IMR-90 (cell line): ENCODE results near the gene KIF1B. TPM values are rescaled to one million over a fixed set of nuclear protein-coding genes. Genes with fewer than 3 reads are reported as not detected.
A peak's percentile ranks its signal among the peaks of the same experiment; 100 is the strongest.

Experiments
- ATAC-seq: fragments of 200-7000 bp; cut with Tn5 transposase; 2 replicates; pipeline ENCODE4 v1.9.1; 2020; ENCODE audit warnings: low read depth, mild to moderate bottlenecking, moderate library complexity
- BruUV-seq: library from RNA; stranded (reverse); fragments of 400-500 nt; replicated peaks from 2 replicates; lab custom pipeline; 2021; lab: Mats Ljungman, UMichigan
- CTCF ChIA-PET: fragments of 300-600 bp; formaldehyde crosslinking; extraction: SDS; loops from one replicate; lab custom pipeline; 2021; ENCODE audit warnings: antibody characterized with exemption; lab: Yijun Ruan, JAX
- POLR2A ChIA-PET: fragments of 300-600 bp; sonication (Branson Sonifier 250); formaldehyde crosslinking; loops from one replicate; lab custom pipeline; 2022; ENCODE audit warnings: antibody characterized with exemption; ENCODE audit not compliant: unreplicated experiment; lab: Charles Lee
- DNase-seq: peaks from one replicate; pipeline ENCODE4 v3.0.0; 2013
- H2AFZ ChIP-seq: replicated peaks from 2 replicates; pipeline ENCODE3; 2013; ENCODE audit warnings: low read length, mild to moderate bottlenecking; ENCODE audit not compliant: poor library complexity
- H2AK5ac ChIP-seq: 2 replicates; pipeline ENCODE4 v1.6.1; 2013; ENCODE audit warnings: low read depth, low read length, inconsistent platforms
- H2AK9ac ChIP-seq: replicated peaks from 2 replicates; pipeline ENCODE3; 2013; ENCODE audit warnings: mild to moderate bottlenecking, low read depth, low read length, moderate library complexity; ENCODE audit not compliant: poor library complexity
- H2BK120ac ChIP-seq: 2 replicates; pipeline ENCODE4 v1.6.1; 2013; ENCODE audit warnings: low read depth, low read length, inconsistent platforms
- H2BK15ac ChIP-seq: 3 replicates; pipeline ENCODE4 v1.6.1; 2013; ENCODE audit warnings: low read depth, low read length, inconsistent platforms
- H2BK20ac ChIP-seq: 2 replicates; pipeline ENCODE4 v1.6.1; 2013; ENCODE audit warnings: low read depth, mild to moderate bottlenecking, inconsistent platforms, low read length, moderate library complexity
- H2BK5ac ChIP-seq: 2 replicates; pipeline ENCODE4 v1.6.1; 2013; ENCODE audit warnings: mild to moderate bottlenecking, low read depth, low read length, inconsistent platforms; ENCODE audit not compliant: poor library complexity, severe bottlenecking
- H3K14ac ChIP-seq: replicated peaks from 2 replicates; pipeline ENCODE4 v1.6.1; 2013; ENCODE audit warnings: low read depth, low read length, inconsistent platforms
- H3K18ac ChIP-seq: 2 replicates; pipeline ENCODE4 v1.6.1; 2013; ENCODE audit warnings: low read depth, low read length, control low read depth
- H3K23ac ChIP-seq: 2 replicates; pipeline ENCODE4 v1.6.1; 2013; ENCODE audit warnings: low read depth, low read length, inconsistent platforms
- H3K27ac ChIP-seq: 2 replicates; pipeline ENCODE4 v1.5.1; 2013; ENCODE audit warnings: mild to moderate bottlenecking, control low read depth, low read length; ENCODE audit not compliant: insufficient read depth
- H3K27me3 ChIP-seq: 2 replicates; pipeline ENCODE4 v1.6.1; 2013; ENCODE audit warnings: low read length; ENCODE audit not compliant: control insufficient read depth, insufficient read depth
- H3K36me3 ChIP-seq: 2 replicates; pipeline ENCODE4 v1.6.1; 2013; ENCODE audit warnings: low read length, mixed read lengths; ENCODE audit not compliant: control insufficient read depth, insufficient read depth
- H3K4ac ChIP-seq: 2 replicates; pipeline ENCODE4 v1.6.1; 2013; ENCODE audit warnings: low read depth, low read length, inconsistent platforms
- H3K4me1 ChIP-seq: 2 replicates; pipeline ENCODE4 v1.6.1; 2013; ENCODE audit warnings: low read length, mixed read lengths; ENCODE audit not compliant: control insufficient read depth, insufficient read depth
- H3K4me2 ChIP-seq: 2 replicates; pipeline ENCODE4 v1.6.1; 2013; ENCODE audit warnings: low read depth, mild to moderate bottlenecking, control low read depth, low read length, moderate library complexity
- H3K4me3 ChIP-seq: 2 replicates; pipeline ENCODE4 v1.5.1; 2013; ENCODE audit warnings: low read depth, mild to moderate bottlenecking, control low read depth, low read length, moderate library complexity; ENCODE audit not compliant: insufficient read depth
- H3K56ac ChIP-seq: 2 replicates; pipeline ENCODE4 v1.6.1; 2013; ENCODE audit warnings: low read length, inconsistent platforms; ENCODE audit not compliant: insufficient read depth; ENCODE audit errors: extremely low read depth
- H3K79me1 ChIP-seq, 2 experiments: 2 replicates each; pipeline ENCODE4 v1.6.1; 2013; ENCODE audit warnings: low read length in 2 of 2, inconsistent platforms in 1 of 2, low read depth in 1 of 2
- H3K9ac ChIP-seq: 2 replicates; pipeline ENCODE4 v1.6.1; 2013; ENCODE audit warnings: low read depth, low read length, control low read depth
- H3K9me1 ChIP-seq: 2 replicates; pipeline ENCODE4 v1.6.1; 2013; ENCODE audit warnings: low read length, inconsistent platforms; ENCODE audit not compliant: insufficient read depth
- H3K9me3 ChIP-seq: 2 replicates; pipeline ENCODE4 v1.6.1; 2013; ENCODE audit warnings: low read length; ENCODE audit not compliant: control insufficient read depth, insufficient read depth
- H4K20me1 ChIP-seq: 2 replicates; pipeline ENCODE4 v1.6.1; 2013; ENCODE audit warnings: low read length, inconsistent platforms; ENCODE audit not compliant: insufficient read depth
- H4K5ac ChIP-seq: 2 replicates; pipeline ENCODE4 v1.6.1; 2013; ENCODE audit warnings: mild to moderate bottlenecking, low read depth, low read length, control low read depth
- H4K8ac ChIP-seq, 2 experiments: 2 replicates each; pipeline ENCODE4 v1.6.1; 2013; ENCODE audit warnings: low read depth in 2 of 2, low read length in 2 of 2, control low read depth in 1 of 2, inconsistent platforms in 1 of 2
- H4K91ac ChIP-seq: 2 replicates; pipeline ENCODE4 v1.6.1; 2013; ENCODE audit warnings: low read depth, low read length, inconsistent platforms; ENCODE audit not compliant: insufficient read depth
- BHLHE40 ChIP-seq: fragments of 150-350 bp; IDR thresholded peaks from 2 replicates; pipeline ENCODE4 v1.6.1; 2016; ENCODE audit warnings: mild to moderate bottlenecking, low read depth, low read length
- CEBPB ChIP-seq: IDR thresholded peaks from 2 replicates; pipeline ENCODE4 v1.6.1; 2012; ENCODE audit warnings: low read depth, low read length, improper control_type of control experiment
- CHD1 ChIP-seq: IDR thresholded peaks from 2 replicates; pipeline ENCODE4 v1.6.1; 2012; ENCODE audit warnings: low read depth, low read length, improper control_type of control experiment
- CTCF ChIP-seq: conservative IDR thresholded peaks from 2 replicates; pipeline ENCODE4 v1.5.1; 2012; ENCODE audit warnings: mild to moderate bottlenecking, low read depth, low read length, improper control_type of control experiment
- FOS ChIP-seq: fragments of 150-350 bp; IDR thresholded peaks from 2 replicates; pipeline ENCODE4 v1.6.1; 2016; ENCODE audit warnings: low read depth, low read length
- MAFK ChIP-seq: IDR thresholded peaks from 2 replicates; pipeline ENCODE4 v1.6.1; 2012; ENCODE audit warnings: low read depth, low read length, improper control_type of control experiment
- MAZ ChIP-seq: IDR thresholded peaks from 2 replicates; pipeline ENCODE4 v1.6.1; 2012; ENCODE audit warnings: low read depth, mild to moderate bottlenecking, low read length, improper control_type of control experiment, moderate library complexity, borderline replicate concordance
- NFE2L2 ChIP-seq: fragments of 150-350 bp; IDR thresholded peaks from 2 replicates; pipeline ENCODE4 v1.6.1; 2016; ENCODE audit warnings: low read depth, mild to moderate bottlenecking, low read length
- RFX5 ChIP-seq: IDR thresholded peaks from 2 replicates; pipeline ENCODE4 v1.8.0; 2012; ENCODE audit warnings: low read depth, mild to moderate bottlenecking, low read length, moderate library complexity
- SMC3 ChIP-seq: fragments of 150-350 bp; IDR thresholded peaks from 2 replicates; pipeline ENCODE4 v1.6.1; 2016; ENCODE audit warnings: low read depth, mild to moderate bottlenecking, antibody characterized with exemption, low read length, moderate library complexity
- USF2 ChIP-seq: fragments of 150-350 bp; IDR thresholded peaks from 2 replicates; pipeline ENCODE4 v1.6.1; 2017; ENCODE audit warnings: mild to moderate bottlenecking, antibody characterized with exemption, low read length, low read depth
- WGBS, 2 experiments: methylation state at CpG; one replicate each; pipeline versions ENCODE4 v1.1.5 to v1.1.7; 2013; ENCODE audit warnings: missing lambda C conversion rate in 2 of 2; ENCODE audit not compliant: insufficient read length in 1 of 2; ENCODE audit errors: extremely low coverage in 2 of 2; 5-methylcytosine and 5-hydroxymethylcytosine counted together
- dilution Hi-C: fragments of 300-500 bp; cut with HindIII; formaldehyde crosslinking; loops from one replicate; pipeline ENCODE4 v1.14.3; 2018; ENCODE audit warnings: low sequenced_read_pairs; ENCODE audit not compliant: unreplicated experiment
- in situ Hi-C: fragments of 300-500 bp; cut with MboI; formaldehyde crosslinking; loops from 3 replicates; pipeline ENCODE4 v1.14.3; 2019; ENCODE audit warnings: low sequenced_read_pairs, inconsistent platforms, mixed read lengths
- intact Hi-C: fragments of 100-400 bp; cut with micrococcal nuclease; formaldehyde crosslinking; loops from 2 replicates; pipeline ENCODE4 v1.10.0; 2022
- polyA plus RNA-seq, 3 experiments: library from polyadenylated mRNA; depleted of rRNA; stranded (reverse); fragments of >200 nt; gene quantifications; 2 replicates each; pipeline ENCODE4 v1.2.3, GENCODE V29; 2012; ENCODE audit warnings: low replicate concordance in 1 of 3
- total RNA-seq: library from RNA; depleted of rRNA; stranded (reverse); fragments of >200 nt; gene quantifications from 2 replicates; pipeline ENCODE4 v1.2.3, GENCODE V29; 2012
- TF ChIP-seq, protein P1 (sequence below): fragments of 150-350 bp; IDR thresholded peaks from 2 replicates; pipeline ENCODE4 v1.6.1; 2016; ENCODE audit warnings: low read depth, mild to moderate bottlenecking, low read length, moderate library complexity, borderline replicate concordance

The KIF1B gene
- total and polyA plus RNA-seq, 2 of the 4 experiments (the other 2 are of a cell fraction): 13.0 to 21.1 TPM

DNA sequence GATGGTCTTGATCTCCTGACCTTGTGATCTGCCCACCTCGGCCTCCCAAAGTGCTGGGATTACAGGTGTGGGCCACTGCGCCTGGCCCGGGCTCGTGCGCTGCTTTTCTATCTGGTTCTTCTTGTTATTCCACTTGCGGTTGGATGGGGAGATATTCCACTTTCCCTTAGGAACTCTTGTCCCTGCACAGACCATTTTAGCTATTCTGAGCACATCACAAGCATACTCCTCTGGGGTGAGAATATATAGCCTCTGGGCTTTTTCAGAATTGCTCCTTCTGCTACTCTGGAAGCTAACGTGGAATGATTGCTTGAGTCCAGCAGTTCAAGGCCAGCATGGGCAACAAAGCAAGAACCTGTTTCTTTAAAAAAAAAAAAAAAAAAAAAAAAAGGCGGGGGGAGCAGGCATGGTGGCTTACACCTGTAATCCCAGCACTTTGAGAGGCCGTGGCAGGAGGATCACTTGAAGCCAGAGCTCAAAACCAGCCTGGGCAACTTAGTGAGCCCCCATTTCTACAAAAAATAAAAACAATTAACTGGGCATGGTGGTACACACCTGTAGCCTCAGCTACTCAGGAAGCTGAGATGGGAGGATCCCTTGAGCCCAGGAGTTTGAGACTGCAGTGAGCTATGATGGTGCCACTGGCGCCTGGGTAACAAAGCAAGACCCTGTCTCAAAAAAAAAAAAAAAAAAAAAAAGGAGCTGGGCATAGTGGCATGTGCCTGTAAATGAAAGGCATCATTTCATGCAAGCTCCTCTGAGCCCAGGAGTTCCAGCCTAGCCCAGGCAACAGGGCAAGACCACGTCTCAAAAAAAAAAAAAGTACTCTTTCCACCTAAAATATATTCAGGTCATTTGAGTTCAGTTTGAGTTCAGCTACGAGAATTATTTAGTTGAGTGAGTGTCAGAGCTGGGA, 176.6 kb downstream of the KIF1B start:
- no peaks in the 10 kb centered on the region for H3K36me3 ChIP-seq
- no peak overlapping the region for H2AK9ac ChIP-seq
- no peaks in the 10 kb centered on the region for H3K27me3 ChIP-seq
- peak overlapping the region; percentile 76 for H2BK5ac ChIP-seq
- no TSS peak for BruUV-seq
- H2AFZ ChIP-seq: no peak overlapping the region
- dilution Hi-C loops: no loop called here
- peak overlapping the region; percentile 49 for H3K4ac ChIP-seq
- H2BK15ac ChIP-seq: no peak overlapping the region; the same call in 2 of the 3 replicates
- intact Hi-C loops: no loop called here
- peak overlapping the region; percentile 57; the same call in 1 of the 2 replicates for H3K23ac ChIP-seq
- H2BK120ac ChIP-seq: peak overlapping the region; percentile 88
- H3K9me1 ChIP-seq: peaks cover 11% of the 10 kb centered on the region; the same call in 1 of the 2 replicates
- peak overlapping the region; percentile 73; the same call in 1 of the 2 replicates for H3K27ac ChIP-seq
- POLR2A ChIA-PET: interaction anchor here (0.6 to 1.9 kb wide), 3 partner anchors 12 to 1509 kb away, joined by 3 to 22 read pairs (median 3); partner anchors contain the start of genes ENO1 and PGD
- H3K14ac ChIP-seq: peak overlapping the region; percentile 64
- peaks cover 13% of the 10 kb centered on the region for H3K4me1 ChIP-seq
- 0 out of 2 replicates have a peak overlapping the region, but pooled peaks have one; percentile 21 for H3K9ac ChIP-seq
- peak overlapping the region; percentile 62 for H3K4me2 ChIP-seq
- H2AK5ac ChIP-seq: peak overlapping the region; percentile 16
- peak overlapping the region; percentile 25 to 83; a peak in 3 of 4 replicates for H4K8ac ChIP-seq
- no peaks in the 10 kb centered on the region for H4K20me1 ChIP-seq
- peak overlapping the region; percentile 67; the same call in 1 of the 2 replicates for H2BK20ac ChIP-seq
- H4K5ac ChIP-seq: no peak overlapping the region; the same call in 1 of the 2 replicates
- peak overlapping the region; percentile 19; the same call in 1 of the 2 replicates for H3K18ac ChIP-seq
- H3K9me3 ChIP-seq: no peaks in the 10 kb centered on the region
- 0 out of 4 replicates have a peak, but pooled peaks cover 0 to 9% of the 10 kb centered on the region in 2 experiments for H3K79me1 ChIP-seq
- no peak overlapping the region for H3K4me3 ChIP-seq
- DNase-seq (no peak), ATAC-seq (no peak)
- CTCF ChIA-PET: interaction anchor here (0.6 kb wide), 1 partner anchor 479 kb away, joined by 3 read pairs; no protein-coding TSS in a partner anchor
- H3K56ac ChIP-seq: peak overlapping the region; percentile 79; the same call in 1 of the 2 replicates
- WGBS, 2 experiments: no CpG with 5 or more reads among the region's 12 CpGs
- in situ Hi-C loops: no loop called here
- peak overlapping the region; percentile 79 for H4K91ac ChIP-seq
- TF ChIP-seq MAZ (no peak), MAFK (no peak), USF2 (no peak), CTCF (no peak), SMC3 (no peak), NFE2L2 (no peak), RFX5 (no peak), CHD1 (no peak), FOS (no peak), CEBPB (no peak), BHLHE40 (no peak)
- TF ChIP-seq, protein P1, sequence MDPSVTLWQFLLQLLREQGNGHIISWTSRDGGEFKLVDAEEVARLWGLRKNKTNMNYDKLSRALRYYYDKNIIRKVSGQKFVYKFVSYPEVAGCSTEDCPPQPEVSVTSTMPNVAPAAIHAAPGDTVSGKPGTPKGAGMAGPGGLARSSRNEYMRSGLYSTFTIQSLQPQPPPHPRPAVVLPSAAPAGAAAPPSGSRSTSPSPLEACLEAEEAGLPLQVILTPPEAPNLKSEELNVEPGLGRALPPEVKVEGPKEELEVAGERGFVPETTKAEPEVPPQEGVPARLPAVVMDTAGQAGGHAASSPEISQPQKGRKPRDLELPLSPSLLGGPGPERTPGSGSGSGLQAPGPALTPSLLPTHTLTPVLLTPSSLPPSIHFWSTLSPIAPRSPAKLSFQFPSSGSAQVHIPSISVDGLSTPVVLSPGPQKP: no peak
